GM13976 (cell line): Measurements from ENCODE around the gene OST4.

Experiments
- DNase-seq: peaks from one replicate; pipeline ENCODE4 v3.0.0; 2012; ENCODE audit warnings: low spot score
- CTCF ChIP-seq: IDR thresholded peaks from 2 replicates; pipeline ENCODE4 v1.5.1; 2012; ENCODE audit warnings: borderline replicate concordance, mild to moderate bottlenecking; ENCODE audit not compliant: insufficient read depth; ENCODE audit errors: extremely low read depth, missing control alignments, control extremely low read depth
- in situ Hi-C: fragments of 300-500 bp; cut with MboI; formaldehyde crosslinking; loops from one replicate; pipeline ENCODE4 v1.12.0; 2022; ENCODE audit warnings: low sequenced_read_pairs, mixed read lengths, inconsistent platforms; ENCODE audit not compliant: unreplicated experiment

OST4 gene

GRCh38 chr2:27084297-27085061, 13.0 kb upstream of the OST4 start:
- in situ Hi-C loops: no loop called here
- DNase-seq: no peak
- TF ChIP-seq CTCF: no peak

GRCh38 chr2:27083410-27084296, 12.2 kb upstream of the OST4 start:
- in situ Hi-C loops: no loop called here
- no peak for TF ChIP-seq CTCF
- DNase-seq: no peak

GRCh38 chr2:27082773-27083409, 11.4 kb upstream of the OST4 start:
- TF ChIP-seq CTCF: no peak
- in situ Hi-C loops: no loop called here
- no peak for DNase-seq

GRCh38 chr2:27081984-27082772, 10.7 kb upstream of the OST4 start:
- no peak for TF ChIP-seq CTCF
- in situ Hi-C loops: no loop called here
- no peak for DNase-seq

- in situ Hi-C loops: no loop called here
- no peak for TF ChIP-seq CTCF
- no peak for DNase-seq
Measured at GRCh38 chr2:27080603-27080936, 9.1 kb upstream of the OST4 start.

GRCh38 chr2:27080140-27080469, 8.7 kb upstream of the OST4 start:
- TF ChIP-seq CTCF: no peak
- DNase-seq: no peak
- in situ Hi-C loops: no loop called here
